ENCODE data around the gene CDH23.

Gene CDH23

DNA sequence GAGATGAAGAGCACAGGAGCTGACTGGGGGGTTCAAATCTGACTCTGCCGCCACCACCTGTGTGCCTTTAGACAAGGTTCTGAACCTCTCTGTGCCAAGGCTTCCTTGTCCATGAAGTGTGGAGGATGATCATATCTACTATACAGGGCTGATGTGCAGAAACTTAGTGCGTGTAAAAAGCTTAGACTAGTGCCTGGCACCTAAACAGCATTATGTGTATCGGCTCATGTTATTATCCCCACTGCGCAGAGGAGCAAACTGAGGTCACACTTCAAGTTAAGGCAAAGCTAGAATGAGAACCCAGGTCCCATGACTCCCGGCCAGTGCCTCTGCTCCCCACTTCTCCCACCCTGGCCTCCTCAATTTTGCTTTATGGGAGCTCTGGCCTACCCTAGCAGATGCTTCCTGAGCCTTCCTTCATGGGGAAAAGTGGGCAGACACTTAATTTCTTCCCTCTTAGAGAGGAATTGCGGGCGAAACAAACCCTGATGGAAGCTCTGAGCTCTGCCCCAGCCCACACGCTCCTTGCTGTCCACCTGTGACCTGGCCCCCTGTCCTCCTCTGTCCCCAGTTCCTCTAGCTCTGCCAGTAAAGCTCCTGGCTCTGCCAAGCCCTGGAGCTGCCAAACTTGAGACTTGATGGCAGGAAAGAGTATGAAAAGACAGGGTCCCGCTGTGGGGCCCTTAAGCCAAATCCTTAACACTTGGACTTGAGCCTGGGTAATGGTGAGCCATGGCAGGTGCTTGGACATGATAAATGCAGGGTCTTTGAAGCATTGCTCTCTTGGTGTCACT is 71.0 kb downstream of the CDH23 start:
- no peak for DNase-seq

GRCh38 chr10:71468363-71469094 is 71.8 kb downstream of the CDH23 start:
- DNase-seq: no peak

- DNase-seq: no peak
Observed at GRCh38 chr10:71471006-71471405, 74.3 kb downstream of the CDH23 start.

DNA sequence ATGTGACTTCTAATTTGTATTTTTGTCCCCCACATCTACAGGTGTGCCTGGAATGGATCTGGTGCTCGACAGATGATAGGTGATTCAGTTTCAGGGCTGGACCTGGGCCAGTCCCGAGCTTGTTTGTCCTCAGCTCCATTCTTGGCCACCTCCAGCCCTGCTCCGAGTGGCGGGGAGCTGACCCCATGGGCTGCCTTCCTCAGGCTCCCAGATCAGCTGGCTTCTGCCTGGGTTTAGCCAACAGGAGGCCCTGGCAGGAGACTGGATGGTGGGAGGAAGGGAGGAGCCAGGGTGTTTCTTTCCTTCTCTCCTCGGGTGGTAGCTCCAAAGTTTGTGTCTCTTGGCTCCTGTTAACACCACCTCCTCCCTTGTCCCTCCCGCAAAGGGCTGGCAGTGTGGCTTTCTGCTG is 75.2 kb downstream of the CDH23 start:
- no peak for DNase-seq

- DNase-seq: no peak
Observed at GRCh38 chr10:71472466-71472865, 75.7 kb downstream of the CDH23 start.

DNA sequence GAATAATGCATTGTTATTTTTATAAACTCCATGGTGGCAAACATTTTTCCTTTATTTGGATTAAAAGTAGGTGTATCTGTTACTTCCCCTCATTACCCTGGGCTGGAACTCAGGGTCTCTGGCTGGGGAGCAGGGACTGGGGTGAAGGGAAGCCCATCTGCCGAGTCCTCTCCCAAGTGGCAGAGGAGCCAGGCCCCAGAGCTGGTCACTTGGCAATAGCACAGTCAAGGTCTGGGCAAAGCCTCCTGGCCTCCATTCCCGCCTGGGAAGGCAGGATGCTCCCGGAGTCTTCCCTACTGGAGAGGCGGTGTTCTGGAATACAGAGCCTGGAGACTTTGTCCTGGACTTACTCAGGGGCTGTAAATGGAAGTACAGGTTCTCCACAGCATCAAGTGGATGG is 76.2 kb downstream of the CDH23 start:
- no peak for DNase-seq

DNA sequence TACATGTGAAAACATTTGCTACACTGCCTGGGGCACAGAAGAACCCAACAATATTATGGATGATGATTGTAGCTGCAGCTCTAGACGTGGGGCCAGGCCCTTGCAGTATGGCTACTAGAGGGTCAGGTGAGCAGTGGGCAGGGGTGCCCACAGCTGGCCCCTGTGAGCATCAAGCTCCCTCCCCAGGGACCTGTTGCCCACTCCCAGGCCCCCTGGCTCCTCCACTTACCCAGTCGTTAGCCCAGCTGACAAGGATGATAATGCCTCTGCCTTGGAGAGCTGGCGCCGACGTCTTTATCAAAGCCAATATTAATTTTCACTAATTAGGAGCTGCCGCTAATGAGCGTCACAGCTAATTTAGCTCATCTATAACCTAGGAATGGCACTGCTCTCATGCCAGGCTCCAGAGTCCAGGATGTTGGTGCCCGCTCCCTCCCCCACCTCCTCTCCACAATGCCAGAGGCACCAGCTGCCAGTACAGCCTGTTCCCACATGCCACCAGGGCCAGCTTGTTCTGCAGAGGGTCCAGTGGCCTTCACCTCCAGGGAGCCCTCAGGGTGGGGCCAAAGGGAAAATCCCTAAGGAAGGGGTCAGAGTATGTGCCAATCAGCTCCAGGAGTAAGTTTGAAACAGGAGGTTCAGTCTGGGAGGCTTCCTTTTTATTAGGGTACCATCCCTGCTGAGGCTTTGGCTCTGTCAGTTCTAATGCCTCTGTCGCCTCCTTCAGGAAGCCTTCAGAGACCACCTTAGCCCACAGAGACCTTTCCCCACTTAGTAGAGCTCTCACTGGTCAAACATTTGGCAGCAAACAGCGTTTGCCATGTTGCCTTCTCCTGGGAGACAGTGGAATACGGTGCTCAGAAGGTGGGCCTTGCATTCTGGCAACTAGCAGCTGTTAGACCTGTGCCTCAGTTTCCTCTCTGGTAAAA is 77.2 kb downstream of the CDH23 start:
- DNase-seq: no peak

DNA sequence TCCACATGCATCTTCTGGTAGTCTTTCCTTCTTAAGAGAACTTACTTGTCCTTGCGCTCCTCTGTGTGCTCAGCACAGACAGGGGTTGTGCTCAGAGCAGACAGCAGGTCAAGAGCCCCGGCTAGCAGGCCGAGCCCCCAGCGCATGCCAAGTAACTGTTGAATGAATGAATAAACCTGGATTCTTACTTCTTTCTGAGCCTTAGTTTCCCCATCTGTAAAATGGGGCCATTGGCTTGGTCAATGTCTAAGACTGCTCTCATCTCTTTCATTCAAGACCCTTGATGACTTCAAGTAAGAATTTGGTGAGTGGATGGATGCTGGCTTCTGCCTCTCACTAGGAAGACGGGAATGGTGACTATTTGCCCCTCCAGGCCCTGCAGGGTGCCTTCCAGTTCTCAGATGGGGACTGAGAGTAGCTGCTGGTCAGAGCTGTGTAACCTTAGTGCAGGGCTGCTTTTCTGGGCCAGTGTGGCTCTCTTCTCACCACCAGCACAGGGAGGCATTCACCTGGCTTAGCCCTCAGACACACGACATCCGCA is 78.1 kb downstream of the CDH23 start:
- no peak for DNase-seq

GRCh38 chr10:71475243-71475871 is 78.6 kb downstream of the CDH23 start:
- no peak for DNase-seq

GRCh38 chr10:71476228-71477011 is 79.7 kb downstream of the CDH23 start:
- DNase-seq: no peak

DNA sequence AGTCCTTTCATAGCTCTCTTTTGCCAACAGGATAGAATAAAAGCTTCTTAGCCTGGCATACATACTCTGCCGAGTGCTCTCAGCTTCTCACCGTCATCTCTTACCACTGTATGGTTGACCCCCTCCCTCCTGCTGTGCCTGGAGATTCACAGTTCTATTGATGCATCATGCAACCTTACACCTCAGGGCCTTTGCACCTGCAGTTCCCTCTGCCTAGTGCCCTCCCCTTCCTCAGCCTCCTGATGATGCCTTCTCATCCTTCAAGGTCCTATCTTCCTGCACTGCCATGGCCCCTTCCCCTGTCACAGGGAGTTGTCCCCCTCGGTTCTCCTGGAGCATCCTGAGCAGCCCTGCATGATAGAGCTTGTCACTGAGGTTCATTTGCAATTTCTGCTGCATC is 81.5 kb downstream of the CDH23 start:
- no peak for DNase-seq

- no peak for DNase-seq
Observed at GRCh38 chr10:71478813-71479365, 82.2 kb downstream of the CDH23 start.

- DNase-seq: no peak
Observed at GRCh38 chr10:71479831-71480230, 83.1 kb downstream of the CDH23 start.

DNA sequence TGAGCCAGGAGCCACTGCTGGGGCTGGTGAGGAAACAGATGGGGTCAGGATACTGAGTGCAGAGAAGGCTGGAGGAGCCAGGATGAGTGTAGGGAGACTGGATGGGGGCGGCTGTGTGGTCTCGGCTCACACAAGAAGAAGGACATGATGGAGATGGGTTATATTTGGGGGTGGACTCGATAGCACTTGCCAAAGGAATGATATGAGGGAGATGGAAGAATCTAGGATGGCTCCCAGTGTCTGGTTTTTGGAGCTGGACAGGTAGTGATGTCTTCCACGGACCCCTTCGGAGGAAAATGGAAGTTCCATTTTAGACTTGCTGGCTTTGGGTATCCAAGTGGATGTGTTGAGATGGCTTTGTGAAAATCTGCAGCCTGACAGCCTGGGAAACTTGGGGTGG is 83.9 kb downstream of the CDH23 start:
- DNase-seq: no peak

DNA sequence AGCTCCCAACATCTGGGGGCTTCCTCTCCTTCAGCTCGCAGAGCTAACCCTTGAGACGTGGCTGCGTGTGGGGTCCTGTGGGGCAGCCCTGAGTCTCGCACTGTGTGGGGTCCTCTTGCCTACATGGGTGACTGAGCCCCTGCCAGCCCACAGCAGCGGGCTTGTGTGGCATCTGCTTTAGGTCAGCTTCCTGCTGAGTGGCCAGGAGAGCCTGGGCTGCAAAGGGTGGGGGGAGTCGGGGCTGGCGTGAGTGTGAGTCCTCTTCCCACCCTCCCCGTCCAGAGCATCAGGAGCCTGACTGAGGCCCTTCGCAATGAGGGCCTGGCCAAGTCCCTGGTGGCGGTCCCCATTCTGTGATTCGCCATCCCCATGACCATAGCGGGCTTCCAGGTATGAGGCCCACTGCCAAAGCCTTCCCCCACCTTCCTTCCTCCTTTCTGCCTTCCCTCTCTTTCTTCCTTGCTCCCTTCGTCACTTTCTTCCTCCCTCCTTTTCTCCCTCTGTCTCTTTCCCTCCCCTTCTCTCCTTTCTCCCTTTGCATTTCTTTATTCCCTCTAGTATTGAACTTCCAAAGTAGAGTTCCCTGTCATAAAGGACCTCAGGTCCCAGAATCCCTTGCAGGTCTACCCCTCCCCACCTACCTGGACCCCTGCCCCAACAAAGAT is 85.2 kb downstream of the CDH23 start:
- no peak for DNase-seq

DNA sequence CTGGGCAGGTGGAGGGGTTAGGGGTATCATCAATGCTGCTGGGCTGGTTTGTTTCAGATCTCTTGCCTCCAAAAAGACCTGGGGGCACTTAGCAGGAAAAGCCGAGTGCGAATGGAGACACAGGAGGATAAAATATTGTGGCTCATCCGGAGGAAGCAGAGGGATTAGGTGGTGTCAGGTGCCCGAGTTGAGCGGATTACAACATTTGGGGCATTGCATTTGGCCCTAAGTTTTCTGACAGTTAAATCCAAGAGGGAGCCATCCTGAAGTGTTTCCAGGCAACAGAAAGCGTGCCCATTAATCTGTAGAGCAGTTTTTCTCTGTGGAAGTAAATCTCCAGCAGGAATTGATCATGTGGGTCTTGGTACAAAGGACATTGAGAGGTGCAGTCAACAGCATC is 85.9 kb downstream of the CDH23 start:
- no peak for DNase-seq

DNA sequence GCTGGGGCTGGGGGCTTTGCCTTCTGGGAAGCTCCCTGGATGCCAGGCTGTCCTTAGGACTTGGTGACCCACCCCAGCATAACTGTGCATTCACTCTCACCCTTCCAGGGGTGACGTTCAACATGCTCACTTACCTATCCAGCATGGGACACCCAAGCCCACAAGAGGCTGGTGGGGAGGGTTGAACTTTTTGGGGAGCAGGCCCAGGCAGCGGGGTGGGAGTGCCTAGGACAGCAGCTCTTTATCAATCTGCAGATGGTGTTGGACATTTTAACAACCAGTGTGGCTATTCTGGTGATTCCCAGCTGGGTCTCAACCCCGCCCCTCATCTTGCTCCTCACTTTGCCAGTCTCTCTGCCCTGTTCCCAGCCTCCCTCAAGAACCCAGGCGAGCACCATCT is 86.4 kb downstream of the CDH23 start:
- no peak for DNase-seq

- DNase-seq: no peak
Observed at GRCh38 chr10:71483885-71484751, 87.4 kb downstream of the CDH23 start.

DNA sequence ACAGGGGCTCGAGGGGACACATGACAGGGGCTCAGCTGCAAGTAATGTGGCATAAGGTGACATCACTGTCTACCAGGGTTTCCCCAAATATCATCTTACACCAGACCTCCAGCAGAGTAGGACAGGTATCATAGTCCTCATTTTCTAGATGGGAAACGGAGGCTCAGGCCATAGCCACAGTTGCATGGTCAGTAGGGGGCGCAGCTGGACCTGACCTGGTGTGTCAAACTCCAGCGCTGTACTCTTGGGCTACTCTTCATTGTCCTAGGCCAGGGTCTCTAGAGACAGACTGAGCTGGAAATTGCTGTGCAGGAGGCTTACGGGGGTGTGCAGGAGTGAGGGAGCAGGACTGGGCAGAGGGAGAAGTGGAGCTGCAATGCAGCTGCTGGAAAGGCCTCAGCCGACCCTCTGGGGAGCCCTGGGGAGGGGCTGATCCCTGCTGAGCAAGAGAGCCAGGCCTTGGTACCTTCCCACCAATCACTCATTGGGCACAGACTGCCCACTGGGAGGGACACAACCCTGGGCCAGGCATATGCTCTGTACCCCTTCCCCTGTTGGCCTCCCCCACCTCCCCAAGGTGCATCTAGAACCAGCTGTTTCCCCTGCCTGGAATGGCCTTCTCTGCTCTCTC is 89.9 kb downstream of the CDH23 start:
- peak; percentile 19 for DNase-seq
